Activated CD8-positive, alpha-beta memory T cell treated with anti-CD3 and anti-CD28 coated beads, Interleukin-2, amount 50 U/mL, for 1 hour (primary cell): ENCODE results near the gene SYT4.
"Not testable (repeated sequence)": the region's sequence is repeated elsewhere in the genome, so short reads cannot be mapped to it uniquely, and the experiment has no call there.

ENCODE experiments used
- DNase-seq: peaks from one replicate; pipeline ENCODE4 v3.0.0-alpha.2; 2020; ENCODE audit errors: extremely low read depth

The SYT4 gene

GRCh38 chr18:43277164-43277600 lies at the start of gene SYT4:
Gene SYT4, minus strand, starts transcription at chr18:43277490. Its CDS starts 209 bp downstream, at chr18:43277281.
- DNase-seq, result no peak

DNA sequence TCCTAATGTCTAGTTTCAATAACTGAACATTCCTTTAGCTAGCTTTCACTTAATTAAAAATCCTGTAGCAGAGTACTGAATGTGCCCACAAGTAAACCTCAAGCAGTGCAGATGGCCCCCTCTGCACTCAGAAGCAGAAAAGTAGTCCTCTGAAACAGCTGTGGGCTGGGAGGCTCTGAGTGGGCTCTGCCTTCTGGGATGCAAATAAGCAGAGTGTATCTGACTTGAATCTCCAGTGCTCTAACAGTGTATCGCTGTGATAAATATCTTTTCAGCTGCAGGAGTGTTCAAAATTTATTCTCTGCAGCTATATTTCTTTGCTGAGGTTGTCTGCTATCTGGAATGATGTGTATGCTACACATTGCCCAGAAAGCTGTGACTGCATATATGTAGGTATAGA lies 44.8 kb upstream of the SYT4 start:
- no peak for DNase-seq

DNA sequence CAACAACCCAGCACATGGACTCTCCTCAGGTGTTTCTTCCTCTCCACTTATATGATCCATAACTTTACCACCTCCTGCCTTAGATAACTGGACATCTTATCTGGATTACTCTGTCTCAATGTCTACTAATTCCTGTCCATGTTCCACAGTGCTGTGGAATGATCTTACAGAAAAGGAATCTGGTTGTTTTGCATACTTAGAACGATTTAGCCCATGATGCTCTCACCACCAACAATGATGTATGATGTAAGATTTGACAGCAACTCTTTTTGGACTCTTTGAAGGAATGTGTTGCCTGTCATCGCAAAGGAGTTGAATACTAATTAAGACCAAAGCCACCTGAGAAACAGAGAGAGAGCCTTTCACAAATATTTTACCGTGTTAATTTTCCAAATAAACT lies 37.7 kb upstream of the SYT4 start:
- no peak for DNase-seq

DNA sequence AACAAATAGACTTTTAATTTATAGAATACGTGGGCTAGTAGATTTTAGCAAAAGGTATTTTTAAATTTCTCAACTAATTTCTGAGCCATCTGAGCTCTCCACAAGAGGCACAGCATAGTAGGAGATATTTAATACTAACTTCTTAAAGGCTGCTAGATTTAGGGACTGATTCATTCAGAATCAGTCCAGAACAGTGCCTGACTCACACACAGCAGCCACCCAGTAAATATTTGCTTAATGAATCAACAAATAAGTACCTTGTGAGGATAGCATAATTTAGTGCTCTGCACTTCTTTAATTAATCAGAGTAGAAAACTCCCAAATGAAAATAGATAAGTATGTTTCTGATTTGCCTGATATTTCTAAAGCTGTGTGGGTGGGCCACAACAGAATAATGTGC lies 35.6 kb upstream of the SYT4 start:
- no peak for DNase-seq

DNA sequence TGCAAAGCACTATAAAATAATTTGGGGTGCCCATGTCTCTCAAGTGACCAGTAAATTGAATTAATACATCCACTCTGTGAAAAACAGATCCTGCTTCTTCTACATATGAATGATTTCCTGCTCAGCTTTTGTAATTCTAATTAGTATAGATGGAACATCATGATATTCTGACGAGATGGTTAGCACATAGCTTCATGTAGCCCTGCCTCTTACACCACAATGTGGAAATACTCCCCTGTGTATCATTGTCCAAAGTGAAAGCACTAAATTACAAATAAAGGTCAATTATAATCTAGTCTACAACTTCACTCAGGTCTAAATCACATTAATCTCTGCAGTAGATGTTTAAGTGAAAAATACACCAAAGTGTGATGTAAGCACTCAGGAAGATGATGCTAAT lies 32.9 kb upstream of the SYT4 start:
- DNase-seq, result no peak

GRCh38 chr18:43303376-43303775 lies 26.1 kb upstream of the SYT4 start:
- DNase-seq, result no peak

GRCh38 chr18:43286187-43286586 lies 8.9 kb upstream of the SYT4 start:
- DNase-seq, result not testable (repeated sequence)

GRCh38 chr18:43283299-43283698 lies 6.0 kb upstream of the SYT4 start:
- DNase-seq, result no peak

- no peak for DNase-seq
These were observed 1.9 kb upstream of the SYT4 start for GRCh38 chr18:43279015-43279744.

- DNase-seq, result no peak
These were observed 1.1 kb upstream of the SYT4 start for GRCh38 chr18:43278355-43278754.

DNA sequence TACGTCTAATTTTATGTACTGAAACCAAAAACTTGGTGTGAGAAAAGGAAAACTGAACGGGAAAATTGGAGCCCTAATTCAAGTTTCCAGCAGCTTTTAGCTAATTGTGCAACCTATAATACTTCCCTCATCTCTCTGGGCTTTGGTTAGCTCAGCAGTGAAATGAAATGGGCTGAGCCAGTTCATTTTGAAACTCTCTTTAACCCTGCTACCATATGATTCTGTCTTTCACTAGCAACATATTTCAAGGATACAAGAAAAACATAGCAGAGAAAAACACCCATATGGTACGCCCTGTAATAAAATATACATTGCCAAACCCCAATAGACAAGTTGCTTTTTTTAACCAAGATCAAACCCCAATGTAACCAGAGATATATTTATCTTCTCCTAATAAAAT lies 799 bp downstream of the SYT4 start:
- no peak for DNase-seq

DNA sequence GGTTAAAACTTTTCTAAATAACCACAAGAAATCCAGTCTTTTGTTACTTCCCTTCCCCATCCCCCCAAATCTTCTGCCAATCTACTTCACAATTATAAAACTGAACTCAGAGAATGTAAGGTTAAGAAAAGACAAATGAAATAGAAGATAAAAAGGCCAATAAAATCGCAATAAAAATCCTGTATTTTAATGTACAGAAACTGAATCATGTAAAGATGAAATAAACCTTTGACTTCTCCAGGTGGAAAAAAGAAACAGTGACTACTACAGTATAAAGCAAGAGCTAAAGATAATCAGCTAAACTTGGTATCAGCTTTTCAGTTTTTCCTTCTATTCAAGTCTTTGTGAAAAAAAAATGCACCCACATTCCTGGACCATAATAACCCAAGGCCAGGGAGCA lies 1.7 kb downstream of the SYT4 start:
- DNase-seq, result no peak

- no peak for DNase-seq
These were observed 2.8 kb downstream of the SYT4 start for GRCh38 chr18:43274526-43274925.

DNA sequence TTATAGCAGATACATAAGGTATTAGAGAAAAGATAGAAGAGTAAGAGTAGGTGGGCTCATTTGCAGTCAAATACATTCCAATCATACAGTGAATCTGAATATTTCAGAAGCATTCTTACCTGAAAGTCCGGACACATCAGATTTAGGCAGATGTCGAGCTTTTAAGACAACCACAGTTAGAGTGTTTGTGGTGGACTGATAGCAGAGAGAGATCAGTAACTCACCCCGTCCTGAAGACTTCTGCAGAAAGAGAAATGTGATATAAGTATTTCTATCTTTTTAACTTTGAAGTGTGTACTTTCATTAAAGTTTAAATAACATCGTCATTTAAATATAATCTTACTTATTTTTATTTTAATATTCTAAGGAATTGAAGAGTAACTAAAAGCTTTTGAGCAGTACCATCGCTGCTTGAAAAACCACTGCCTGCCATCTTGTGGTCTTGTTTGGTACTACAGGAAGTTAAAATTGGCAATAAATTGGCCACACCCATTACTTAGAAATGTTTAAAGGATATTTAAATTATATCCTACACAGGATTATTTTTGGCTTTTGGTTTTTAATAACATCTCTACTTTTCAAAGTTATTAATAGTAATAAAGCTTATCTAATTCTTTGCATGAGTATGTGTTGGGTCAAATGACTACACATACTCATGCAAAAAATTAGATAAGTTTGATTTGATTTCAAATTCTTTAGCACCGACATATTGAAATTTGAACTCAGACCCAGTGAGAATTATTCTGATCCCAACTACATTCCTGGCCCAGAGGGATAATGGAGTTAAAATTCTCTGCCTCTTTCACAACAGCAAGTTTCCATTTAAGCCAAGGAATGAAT lies 5.5 kb downstream of the SYT4 start:
- no peak for DNase-seq

GRCh38 chr18:43267818-43268217 lies 9.5 kb downstream of the SYT4 start:
- no peak for DNase-seq

- DNase-seq, result no peak
These were observed 11.8 kb downstream of the SYT4 start for GRCh38 chr18:43265465-43265864.

GRCh38 chr18:43248610-43249249 lies 28.6 kb downstream of the SYT4 start:
- no peak for DNase-seq

DNA sequence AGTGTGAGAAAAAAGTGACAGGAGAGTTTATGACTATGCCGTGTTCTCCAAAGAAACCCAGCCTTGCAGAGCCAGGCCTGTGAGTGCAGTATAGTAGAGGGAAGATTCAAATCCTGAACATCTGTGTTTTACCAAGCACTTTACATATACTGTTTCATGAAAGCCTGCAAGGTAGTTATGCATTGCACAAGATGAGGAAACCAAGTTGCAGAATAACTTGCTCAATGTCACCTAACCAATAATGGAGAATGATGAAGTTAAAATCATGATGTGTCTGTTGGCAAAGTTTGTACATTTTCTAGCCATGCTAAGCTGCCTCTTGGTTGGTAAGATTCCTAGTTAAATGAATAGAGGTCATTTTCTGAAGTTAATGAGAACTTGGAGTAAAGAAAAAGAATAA lies 29.3 kb downstream of the SYT4 start:
- DNase-seq, result no peak

DNA sequence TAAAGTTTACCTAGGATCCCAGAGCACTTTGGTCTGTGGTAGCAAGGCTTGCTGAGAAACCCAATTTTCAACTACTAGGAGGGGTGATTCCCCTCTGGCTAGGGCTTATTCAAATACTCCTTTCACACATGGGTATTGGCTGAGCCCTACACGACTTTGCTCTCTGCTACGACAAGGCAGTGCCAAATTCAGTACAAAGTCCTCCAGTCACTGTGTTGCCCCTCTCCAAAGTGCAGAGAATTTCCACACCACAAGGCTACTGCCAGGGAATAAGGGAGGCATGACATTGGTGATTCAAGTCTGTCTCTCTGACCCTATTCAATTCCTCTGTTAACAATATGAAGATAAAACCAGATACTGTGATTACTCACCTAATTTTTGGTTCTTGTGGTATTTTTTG lies 38.9 kb downstream of the SYT4 start:
- no peak for DNase-seq

DNA sequence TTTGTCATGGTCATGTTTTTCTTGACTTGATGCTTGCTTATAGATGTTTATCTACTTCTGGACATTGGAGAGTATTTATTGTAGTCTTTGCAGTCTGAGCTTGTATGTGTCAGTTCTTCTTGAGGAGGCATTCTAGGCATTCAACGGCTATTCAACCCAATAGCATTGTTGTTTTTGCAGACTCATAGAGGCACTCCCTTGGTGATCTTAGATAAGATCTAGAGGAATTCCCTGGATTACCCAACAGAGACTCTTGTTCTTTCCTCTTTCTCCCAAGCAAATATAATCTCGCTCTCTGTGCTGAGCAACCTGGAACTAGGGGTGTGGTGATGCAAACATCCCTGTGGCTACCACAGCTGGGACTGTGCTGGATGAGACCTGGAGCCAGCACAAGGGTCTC lies 40.4 kb downstream of the SYT4 start:
- no peak for DNase-seq

DNA sequence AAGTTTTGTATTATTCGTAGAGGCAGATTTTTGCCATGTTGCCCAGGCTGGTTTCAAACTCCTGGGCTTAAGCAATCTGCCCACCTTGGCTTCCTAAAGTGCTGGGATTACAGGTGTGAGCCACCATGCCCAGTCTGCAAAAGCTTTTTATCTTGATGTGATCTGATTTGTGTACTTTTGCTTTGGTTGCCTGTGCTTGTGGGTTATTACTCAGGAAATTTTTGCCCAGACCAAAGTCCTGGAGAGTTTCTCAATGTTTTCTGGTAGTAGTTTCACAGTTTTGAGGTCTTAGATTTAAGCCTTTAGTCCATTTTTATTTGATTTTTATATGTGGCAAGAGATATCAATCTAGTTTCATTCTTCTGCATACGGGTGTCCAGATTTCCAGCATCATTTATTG lies 42.4 kb downstream of the SYT4 start:
- DNase-seq, result no peak

DNA sequence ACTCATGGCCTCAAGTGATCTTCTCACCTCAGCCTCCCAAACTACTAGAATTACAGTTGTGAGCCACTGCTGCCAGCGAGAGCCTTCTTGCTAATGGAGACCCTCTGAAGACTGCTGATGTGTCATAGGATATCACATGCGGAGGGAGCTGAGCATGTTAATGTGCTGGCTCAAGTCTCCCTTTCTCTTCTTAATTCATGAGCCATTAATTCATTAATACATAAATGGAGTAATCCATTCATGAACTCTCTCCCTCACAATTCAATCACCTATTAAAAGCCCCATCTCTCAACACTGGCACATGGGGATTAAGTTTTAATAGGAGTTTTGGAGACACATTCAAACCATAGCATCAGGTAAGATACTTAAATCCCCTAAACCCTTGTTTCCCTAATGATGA lies 54.8 kb downstream of the SYT4 start:
- DNase-seq, result no peak

- no peak for DNase-seq
These were observed 56.6 kb downstream of the SYT4 start for GRCh38 chr18:43220691-43221090.
